NCI-H2107 treated with DMSO at 0.1 percent for 48 hours (cell line): ENCODE measurements around the gene PCDHGA7.
"Not testable (repeated sequence)": the region's sequence is repeated elsewhere in the genome, so short reads cannot be mapped to it uniquely, and the experiment has no call there.

Experiments used
- DNase-seq: peaks from one replicate; lab custom pipeline; 2025; ENCODE audit not compliant: unreplicated experiment; lab: John Stamatoyannopoulos, UW

Gene PCDHGA7

DNA sequence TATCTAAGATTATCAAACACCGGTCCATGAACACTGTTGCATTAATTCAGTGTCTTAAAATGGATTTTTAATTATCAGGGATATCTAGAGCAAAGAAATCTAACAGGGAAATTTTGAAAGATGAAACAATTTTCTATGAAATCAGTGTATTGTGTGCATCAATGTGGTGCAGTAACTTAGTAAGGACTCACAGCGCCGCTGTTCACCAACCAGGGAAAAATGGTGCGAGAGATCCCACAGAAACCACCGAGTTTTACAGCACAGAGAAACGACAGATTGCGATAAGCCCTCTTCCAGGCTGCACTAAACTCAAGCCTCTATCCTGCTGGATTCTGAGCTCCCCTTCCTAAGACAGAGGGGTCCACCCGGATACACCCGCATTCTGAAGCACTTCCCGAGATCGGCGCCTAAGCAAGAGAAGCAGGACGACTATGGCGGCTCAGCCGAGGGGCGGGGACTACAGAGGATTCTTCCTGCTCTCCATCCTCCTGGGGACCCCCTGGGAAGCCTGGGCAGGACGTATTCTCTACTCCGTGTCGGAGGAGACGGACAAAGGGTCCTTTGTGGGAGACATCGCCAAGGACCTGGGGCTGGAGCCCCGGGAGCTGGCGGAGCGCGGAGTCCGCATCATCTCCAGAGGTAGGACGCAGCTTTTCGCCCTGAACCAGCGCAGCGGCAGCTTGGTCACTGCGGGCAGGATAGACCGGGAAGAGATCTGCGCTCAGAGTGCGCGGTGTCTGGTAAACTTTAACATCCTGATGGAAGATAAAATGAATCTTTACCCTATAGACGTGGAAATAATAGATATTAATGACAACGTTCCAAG is at the start of gene PCDHGA7:
TSS of gene PCDHGA7 (plus strand) at position 274 of the 826 bp plus-strand sequence. CDS start at position 432, 158 bp downstream.
- no peak for DNase-seq

DNA sequence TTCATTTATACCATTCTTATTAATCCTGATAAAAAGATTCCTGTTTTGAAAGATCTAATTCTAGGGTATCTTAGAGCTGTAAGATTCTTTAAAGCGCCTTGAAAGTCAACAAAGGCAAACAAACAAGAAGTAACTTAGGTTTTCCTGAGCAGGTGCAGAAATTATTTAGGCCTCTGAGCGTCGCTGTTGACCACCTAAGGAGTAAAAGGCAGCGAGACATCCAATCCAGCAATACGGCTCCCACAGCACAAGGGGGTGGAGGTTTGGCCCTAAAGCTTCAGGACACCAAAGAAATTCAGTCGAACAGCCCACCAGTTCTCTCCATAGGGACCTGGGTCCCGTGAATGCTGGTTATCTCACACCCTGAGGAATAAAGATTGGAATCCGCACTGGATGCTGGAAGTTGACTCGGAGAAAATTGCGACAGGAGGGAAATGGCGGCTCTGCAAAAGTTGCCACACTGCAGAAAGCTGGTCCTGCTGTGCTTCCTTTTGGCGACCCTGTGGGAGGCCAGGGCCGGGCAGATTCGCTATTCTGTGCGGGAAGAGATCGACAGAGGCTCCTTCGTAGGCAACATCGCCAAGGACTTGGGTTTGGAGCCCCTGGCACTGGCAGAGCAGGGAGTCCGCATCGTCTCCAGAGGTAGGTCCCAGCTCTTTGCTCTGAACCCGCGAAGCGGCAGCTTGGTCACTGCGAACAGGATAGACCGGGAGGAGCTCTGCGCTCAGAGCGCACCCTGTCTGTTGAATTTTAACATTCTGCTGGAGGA is 43.8 kb upstream of the PCDHGA7 start, which contains the start of gene PCDHGA2:
TSS of gene PCDHGA2 (plus strand) at position 223 of the 769 bp plus-strand sequence.
- DNase-seq, result no peak

DNA sequence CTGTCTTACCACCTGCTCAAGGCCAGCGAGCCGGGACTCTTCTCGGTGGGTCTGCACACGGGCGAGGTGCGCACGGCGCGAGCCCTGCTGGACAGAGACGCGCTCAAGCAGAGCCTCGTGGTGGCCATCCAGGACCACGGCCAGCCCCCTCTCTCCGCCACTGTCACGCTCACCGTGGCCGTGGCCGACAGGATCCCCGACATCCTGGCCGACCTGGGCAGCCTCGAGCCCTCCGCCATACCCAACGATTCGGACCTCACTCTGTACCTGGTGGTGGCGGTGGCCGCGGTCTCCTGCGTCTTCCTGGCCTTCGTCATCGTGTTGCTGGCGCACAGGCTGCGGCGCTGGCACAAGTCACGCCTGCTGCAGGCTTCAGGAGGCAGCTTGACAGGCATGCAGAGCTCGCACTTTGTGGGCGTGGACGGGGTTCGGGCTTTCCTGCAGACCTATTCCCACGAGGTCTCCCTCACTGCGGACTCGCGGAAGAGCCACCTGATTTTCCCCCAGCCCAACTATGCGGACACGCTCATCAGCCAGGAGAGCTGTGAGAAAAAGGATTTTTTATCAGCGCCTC is 41.7 kb upstream of the PCDHGA7 start:
- not testable (repeated sequence) for DNase-seq

DNA sequence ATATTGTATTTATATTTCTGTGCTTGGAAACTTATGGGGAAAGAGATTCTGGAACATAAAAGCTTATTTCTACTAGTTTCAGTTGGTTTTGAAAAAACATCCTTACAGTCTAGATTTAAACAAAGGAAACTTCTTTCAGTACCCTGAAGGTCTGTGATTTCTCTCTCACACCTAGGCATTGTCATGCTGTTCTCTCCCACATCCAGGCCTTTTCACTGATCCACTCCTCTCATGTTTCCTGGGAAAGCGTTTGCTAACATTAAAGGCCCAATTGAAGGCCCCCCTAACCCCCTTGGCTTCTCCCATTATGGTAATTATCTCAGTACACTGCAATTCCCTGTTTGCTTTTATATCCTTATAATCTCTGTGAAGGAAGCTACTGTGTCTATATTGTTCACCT is 39.8 kb upstream of the PCDHGA7 start:
- DNase-seq, result no peak

DNA sequence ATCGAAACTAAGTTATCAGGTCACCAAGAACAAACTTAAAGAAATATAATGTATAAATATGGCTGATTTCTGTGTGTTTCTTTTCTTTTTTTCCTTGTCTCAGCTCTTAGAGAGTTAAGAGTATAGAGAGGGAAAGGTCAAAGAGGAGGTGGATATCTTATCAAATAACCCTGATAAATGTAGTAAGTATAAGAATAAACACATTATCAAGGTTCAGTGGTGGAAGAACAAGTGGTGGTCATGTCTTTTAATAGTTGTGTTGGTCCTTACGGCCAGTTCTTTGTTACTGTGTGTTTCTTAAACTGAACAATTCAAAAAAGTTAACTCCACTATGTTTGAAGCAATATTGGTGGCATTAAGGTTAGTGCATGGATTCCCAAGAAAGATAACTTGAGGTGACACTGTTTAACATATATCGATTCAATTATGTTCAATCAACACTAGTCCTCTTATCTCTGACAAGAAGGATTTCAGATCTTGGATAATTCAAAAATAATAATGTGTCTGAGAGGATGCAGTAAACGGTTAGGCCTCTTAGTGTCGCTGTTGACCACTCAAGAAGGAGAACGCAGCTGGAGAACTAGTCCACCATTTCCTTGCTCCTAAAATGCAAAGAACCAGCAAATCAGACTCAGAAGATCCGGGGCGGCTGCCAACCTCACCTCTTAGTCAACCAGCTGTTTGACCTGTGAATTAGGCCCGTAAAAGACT is 39.1 kb upstream of the PCDHGA7 start, which contains the start of gene PCDHGA3:
TSS of gene PCDHGA3 (plus strand) at position 588 of the 711 bp plus-strand sequence. CDS start 205 bp downstream, outside the sequence.
- no peak for DNase-seq

DNA sequence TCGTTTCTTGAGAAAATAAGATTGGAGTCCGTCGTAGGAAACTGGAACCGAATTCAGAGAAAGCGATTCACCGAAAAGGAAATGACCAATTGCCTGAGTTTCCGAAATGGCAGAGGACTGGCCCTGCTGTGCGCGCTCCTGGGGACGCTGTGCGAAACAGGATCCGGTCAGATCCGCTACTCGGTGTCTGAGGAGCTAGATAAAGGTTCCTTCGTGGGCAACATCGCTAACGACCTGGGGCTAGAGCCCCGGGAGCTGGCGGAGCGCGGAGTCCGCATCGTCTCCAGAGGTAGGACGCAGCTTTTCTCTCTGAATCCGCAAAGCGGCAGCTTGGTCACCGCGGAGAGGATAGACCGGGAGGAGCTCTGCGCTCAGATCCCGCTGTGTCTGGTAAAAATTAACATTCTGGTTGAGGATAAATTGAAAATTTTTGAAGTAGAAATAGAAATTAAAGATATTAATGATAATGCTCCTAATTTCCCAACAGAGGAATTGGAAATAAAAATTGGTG is 38.5 kb upstream of the PCDHGA7 start:
- no peak for DNase-seq

DNA sequence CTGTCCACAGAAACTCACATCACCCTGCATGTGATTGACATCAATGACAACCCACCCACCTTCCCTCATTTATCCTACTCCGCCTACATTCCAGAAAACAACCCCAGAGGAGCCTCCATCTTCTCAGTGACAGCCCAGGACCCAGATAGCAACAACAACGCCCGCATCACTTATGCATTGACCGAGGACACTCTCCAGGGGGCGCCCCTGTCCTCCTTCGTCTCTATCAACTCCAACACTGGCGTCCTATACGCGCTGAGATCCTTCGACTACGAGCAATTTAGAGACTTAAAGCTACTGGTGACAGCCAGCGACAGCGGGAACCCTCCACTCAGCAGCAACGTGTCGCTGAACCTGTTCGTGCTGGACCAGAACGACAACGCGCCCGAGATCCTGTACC is 37.2 kb upstream of the PCDHGA7 start:
- DNase-seq, result no peak

DNA sequence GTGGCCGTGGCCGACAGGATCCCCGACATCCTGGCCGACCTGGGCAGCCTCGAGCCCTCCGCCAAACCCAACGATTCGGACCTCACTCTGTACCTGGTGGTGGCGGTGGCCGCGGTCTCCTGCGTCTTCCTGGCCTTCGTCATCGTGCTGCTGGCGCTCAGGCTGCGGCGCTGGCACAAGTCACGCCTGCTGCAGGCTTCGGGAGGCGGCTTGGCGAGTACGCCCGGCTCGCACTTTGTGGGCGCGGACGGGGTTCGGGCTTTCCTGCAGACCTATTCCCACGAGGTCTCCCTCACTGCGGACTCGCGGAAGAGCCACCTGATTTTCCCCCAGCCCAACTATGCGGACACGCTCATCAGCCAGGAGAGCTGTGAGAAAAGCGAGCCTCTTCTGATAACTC is 36.5 kb upstream of the PCDHGA7 start:
- not testable (repeated sequence) for DNase-seq

DNA sequence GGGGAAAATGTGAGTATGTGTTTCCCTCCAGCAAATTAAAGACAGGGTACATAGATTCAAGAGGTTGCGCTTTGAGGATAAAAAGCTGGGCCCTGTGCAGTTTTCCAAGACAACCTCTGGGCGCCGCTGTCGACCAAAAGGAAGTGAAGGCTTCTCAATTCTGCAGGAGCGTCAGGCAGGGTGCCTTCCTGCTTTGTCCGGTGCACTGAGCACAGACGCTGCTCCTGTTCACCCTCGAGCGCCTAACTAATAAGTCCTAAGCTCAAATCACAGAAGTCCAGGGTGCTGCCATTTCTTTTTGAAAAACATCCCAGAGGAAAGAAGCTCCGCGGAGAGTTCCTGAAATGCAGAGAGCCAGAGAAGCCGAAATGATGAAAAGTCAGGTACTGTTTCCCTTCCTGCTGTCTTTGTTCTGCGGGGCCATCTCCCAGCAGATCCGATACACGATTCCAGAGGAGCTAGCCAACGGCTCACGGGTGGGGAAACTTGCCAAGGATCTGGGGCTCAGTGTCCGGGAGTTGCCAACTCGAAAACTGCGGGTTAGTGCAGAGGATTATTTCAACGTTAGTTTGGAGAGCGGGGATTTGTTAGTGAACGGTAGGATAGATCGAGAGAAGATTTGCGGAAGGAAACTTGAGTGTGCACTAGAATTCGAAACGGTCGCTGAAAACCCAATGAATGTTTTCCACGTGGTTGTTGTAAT is 32.5 kb upstream of the PCDHGA7 start, which contains the start of gene PCDHGB1:
TSS of gene PCDHGB1 (plus strand) at position 183 of the 703 bp plus-strand sequence. CDS start at position 345, 162 bp downstream.
- no peak for DNase-seq

DNA sequence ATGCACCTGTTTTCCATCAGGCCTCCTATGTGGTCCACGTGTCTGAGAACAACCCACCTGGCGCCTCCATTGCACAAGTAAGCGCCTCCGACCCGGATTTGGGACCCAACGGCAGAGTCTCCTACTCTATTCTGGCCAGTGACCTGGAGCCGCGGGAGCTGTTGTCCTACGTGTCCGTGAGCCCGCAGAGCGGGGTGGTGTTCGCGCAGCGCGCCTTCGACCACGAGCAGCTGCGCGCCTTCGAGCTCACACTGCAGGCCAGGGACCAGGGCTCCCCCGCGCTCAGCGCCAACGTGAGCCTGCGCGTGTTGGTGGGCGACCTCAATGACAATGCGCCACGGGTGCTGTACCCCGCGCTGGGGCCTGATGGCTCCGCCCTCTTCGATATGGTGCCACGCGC is 31.0 kb upstream of the PCDHGA7 start:
- DNase-seq, result no peak

DNA sequence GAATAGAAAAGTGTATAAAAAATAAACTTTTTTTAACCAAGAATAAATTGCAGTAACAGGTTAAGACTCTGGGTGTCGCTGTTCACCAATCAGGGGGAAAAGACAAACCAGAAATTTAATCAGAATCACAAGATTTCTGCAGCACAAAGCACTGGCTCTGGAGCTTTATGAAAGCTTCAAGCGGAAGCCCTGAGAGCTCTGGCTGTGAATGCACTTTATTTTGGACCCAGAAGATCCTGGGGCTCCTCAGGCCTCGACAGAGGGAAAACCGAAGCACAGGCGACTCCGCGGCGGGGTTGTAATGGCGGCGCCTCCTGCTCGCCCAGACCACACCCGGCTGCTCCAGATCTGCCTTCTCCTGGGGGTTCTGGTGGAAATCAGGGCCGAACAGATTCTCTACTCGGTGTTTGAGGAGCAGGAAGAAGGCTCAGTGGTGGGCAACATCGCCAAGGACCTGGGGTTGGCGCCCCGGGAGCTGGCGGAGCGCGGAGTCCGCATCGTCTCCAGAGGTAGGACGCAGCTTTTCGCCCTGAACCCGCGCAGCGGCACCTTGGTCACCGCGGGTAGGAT is 27.6 kb upstream of the PCDHGA7 start, which contains the start of gene PCDHGA4:
TSS of gene PCDHGA4 (plus strand) at position 122 of the 570 bp plus-strand sequence. CDS start at position 209, 87 bp downstream.
- no peak for DNase-seq

DNA sequence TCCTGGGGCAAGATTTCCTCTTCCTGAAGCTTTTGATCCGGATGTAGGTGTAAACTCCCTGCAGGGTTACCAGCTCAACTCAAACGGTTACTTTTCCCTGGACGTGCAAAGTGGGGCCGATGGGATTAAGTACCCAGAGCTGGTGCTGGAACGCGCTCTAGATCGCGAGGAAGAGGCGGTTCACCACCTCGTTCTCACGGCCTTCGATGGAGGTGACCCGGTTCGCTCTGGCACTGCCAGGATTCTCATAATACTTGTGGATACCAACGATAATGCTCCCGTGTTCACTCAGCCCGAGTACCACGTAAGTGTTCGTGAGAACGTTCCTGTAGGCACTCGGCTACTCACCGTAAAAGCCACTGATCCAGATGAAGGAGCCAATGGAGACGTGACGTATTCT is 26.9 kb upstream of the PCDHGA7 start:
- no peak for DNase-seq

DNA sequence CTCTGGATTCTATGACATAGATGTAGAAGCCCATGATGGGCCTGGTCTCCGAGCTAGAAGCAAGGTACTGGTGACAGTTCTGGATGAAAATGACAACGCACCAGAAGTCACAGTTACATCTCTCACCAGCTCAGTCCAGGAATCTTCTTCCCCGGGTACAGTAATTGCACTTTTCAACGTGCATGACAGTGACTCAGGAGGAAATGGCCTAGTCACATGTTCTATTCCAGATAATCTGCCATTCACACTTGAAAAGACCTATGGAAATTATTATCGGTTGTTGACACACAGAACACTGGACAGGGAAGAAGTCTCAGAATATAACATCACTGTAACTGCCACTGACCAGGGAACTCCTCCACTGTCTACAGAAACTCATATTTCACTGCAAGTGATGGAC is 26.4 kb upstream of the PCDHGA7 start:
- DNase-seq, result no peak

DNA sequence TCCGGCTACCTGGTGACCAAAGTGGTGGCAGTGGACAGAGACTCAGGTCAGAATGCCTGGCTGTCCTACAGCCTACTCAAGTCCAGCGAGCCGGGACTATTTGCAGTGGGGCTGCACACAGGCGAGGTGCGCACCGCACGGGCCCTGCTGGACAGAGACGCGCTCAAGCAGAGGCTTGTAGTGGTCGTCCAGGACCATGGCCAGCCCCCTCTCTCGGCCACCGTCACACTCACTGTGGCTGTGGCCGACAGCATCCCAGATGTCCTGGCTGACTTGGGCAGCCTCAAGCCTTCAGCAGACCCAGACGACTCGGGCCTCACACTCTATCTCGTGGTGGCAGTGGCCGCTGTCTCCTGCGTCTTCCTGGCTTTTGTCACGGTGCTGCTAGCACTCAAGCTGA is 25.6 kb upstream of the PCDHGA7 start:
- no peak for DNase-seq

DNA sequence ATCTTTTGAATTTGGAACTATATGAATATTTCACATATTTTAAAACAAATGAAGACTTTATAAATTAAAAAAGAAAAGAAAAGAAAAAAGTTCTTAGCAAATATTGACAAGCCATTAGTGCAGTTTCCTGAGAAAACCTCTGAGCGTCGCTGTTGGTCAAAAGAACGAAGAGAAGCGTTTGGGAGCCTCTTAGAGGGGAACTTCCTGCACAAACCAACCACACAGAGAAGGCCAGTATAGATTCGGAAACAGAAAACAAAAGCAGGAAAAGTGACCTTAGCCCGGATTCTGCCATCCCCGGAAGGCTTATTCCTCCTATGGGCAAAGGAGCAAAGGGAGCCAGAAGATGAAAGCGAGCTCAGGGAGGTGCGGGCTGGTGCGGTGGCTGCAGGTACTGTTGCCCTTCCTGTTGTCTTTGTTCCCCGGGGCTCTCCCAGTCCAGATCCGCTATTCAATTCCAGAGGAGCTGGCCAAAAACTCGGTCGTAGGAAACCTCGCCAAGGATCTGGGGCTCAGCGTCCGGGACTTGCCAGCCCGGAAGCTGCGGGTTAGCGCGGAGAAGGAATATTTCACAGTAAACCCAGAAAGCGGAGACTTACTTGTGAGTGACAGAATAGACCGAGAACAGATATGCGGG is 22.6 kb upstream of the PCDHGA7 start, which contains the start of gene PCDHGB2:
TSS of gene PCDHGB2 (plus strand) at position 205 of the 637 bp plus-strand sequence. CDS start at position 347, 142 bp downstream.
- no peak for DNase-seq

DNA sequence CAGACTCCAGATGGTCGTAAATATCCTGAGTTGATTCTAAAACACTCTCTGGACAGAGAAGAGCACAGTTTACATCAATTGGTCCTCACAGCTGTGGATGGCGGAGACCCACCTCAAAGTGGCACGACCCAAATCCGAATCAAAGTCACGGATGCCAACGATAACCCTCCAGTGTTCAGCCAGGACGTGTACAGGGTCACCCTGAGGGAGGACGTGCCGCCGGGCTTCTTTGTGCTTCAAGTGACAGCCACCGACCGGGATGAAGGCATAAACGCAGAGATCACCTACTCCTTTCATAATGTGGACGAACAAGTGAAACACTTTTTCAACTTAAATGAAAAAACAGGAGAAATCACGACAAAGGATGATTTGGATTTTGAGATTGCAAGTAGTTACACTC is 21.9 kb upstream of the PCDHGA7 start:
- no peak for DNase-seq

DNA sequence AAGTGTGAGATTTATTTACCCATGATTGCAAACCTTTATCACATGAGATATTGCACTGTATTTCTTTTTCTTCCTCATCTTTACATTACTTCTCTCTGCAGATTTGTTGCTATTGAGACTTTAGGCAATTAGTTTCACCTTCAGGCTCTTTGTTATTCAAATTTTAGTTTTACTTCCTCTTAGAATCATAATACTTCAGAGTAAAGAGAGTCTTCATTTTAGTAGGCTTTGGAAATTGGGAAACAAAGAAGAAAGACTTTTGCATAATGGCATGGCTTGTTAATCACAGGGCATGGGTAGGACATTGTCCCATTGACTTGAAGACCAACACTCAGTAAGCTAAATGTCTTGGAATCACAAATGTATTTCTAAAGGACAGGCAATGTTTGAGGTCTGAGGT is 19.8 kb upstream of the PCDHGA7 start:
- no peak for DNase-seq

DNA sequence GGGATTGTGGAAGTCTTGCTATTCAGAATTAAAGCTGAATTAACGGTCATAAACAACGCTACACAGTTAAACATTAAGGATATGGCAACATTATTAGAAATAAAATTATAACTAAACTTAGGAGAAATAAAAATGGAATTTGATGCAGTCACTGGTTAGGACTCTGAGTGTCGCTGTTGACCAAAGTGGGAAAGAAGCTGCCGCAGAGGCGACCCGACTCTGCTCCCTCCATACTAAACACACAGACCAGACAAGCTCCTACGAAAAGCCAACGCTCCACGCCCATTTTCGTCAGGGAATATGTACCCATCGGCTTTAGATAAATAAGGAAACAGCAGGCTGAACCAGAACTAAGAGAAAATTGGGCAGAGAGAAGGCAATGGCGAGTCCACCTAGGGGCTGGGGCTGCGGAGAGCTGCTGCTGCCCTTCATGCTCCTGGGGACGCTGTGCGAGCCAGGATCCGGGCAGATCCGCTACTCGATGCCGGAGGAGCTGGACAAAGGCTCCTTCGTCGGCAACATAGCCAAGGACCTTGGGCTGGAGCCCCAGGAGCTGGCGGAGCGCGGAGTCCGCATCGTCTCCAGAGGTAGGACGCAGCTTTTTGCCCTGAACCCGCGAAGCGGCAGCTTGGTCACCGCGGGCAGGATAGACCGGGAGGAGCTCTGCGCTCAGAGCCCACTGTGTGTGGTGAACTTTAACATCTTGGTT is 18.4 kb upstream of the PCDHGA7 start, which contains the start of gene PCDHGA5:
TSS of gene PCDHGA5 (plus strand) at position 211 of the 709 bp plus-strand sequence. CDS start at position 380, 169 bp downstream.
- DNase-seq, result no peak
